ENCODE results near the gene ARMC5.

ARMC5 gene

GRCh38 chr16:31460582-31461002, 1.3 kb downstream of the ARMC5 start:
- no peak for DNase-seq (ENCODE audit: low read depth, low spot score)

GRCh38 chr16:31461201-31461920, 2.1 kb downstream of the ARMC5 start:
- no peak for DNase-seq (ENCODE audit: low read depth, low spot score)

- no peak for DNase-seq (ENCODE audit: low read depth, low spot score)
These were observed 2.9 kb downstream of the ARMC5 start for GRCh38 chr16:31461921-31462804.

GRCh38 chr16:31464348-31464769, 5.1 kb downstream of the ARMC5 start:
- DNase-seq (ENCODE audit: low read depth, low spot score), result no peak

- no peak for DNase-seq (ENCODE audit: low read depth, low spot score)
These were observed 5.5 kb downstream of the ARMC5 start for GRCh38 chr16:31464781-31465260.

- no peak for DNase-seq (ENCODE audit: low read depth, low spot score)
These were observed 6.6 kb downstream of the ARMC5 start for GRCh38 chr16:31465788-31466370.

GRCh38 chr16:31466381-31466841, 7.1 kb downstream of the ARMC5 start:
- DNase-seq (ENCODE audit: low read depth, low spot score), result no peak

- DNase-seq (ENCODE audit: low read depth, low spot score), result no peak
These were observed 8.0 kb downstream of the ARMC5 start for GRCh38 chr16:31467151-31467773.

GRCh38 chr16:31467858-31468257, 8.6 kb downstream of the ARMC5 start:
- no peak for DNase-seq (ENCODE audit: low read depth, low spot score)

GRCh38 chr16:31470615-31471014, 11.3 kb downstream of the ARMC5 start:
- DNase-seq (ENCODE audit: low read depth, low spot score), result no peak

- no peak for DNase-seq (ENCODE audit: low read depth, low spot score)
These were observed 12.1 kb downstream of the ARMC5 start for GRCh38 chr16:31471241-31471874.

- no peak for DNase-seq (ENCODE audit: low read depth, low spot score)
These were observed 12.8 kb downstream of the ARMC5 start, which contains the start of gene TGFB1I1 for GRCh38 chr16:31471875-31472708. Gene TGFB1I1, plus strand, starts transcription at chr16:31472152. Its CDS starts 37 bp downstream, at chr16:31472189.

GRCh38 chr16:31472709-31473203, 13.5 kb downstream of the ARMC5 start:
- peak; percentile 69 for DNase-seq (ENCODE audit: low read depth, low spot score)

- DNase-seq (ENCODE audit: low read depth, low spot score), result no peak
These were observed 14.1 kb downstream of the ARMC5 start for GRCh38 chr16:31473264-31473984.

- no peak for DNase-seq (ENCODE audit: low read depth, low spot score)
These were observed 14.9 kb downstream of the ARMC5 start for GRCh38 chr16:31474173-31474714.

- DNase-seq (ENCODE audit: low read depth, low spot score), result no peak
These were observed 15.8 kb downstream of the ARMC5 start for GRCh38 chr16:31474773-31475738.

GRCh38 chr16:31475946-31476302, 16.6 kb downstream of the ARMC5 start:
- no peak for DNase-seq (ENCODE audit: low read depth, low spot score)

All from smooth muscle cell of the brain vasculature (primary cell).